HEK293T (cell line): ENCODE data around the gene ADAMTS4.
"Not testable (repeated sequence)": the region's sequence is repeated elsewhere in the genome, so short reads cannot be mapped to it uniquely, and the experiment has no call there.

Experiments used
- BHLHE40 ChIP-seq: fragments of 450-650 bp; IDR thresholded peaks from 2 replicates; pipeline ENCODE4 v1.6.1; 2016; ENCODE audit warnings: mild to moderate bottlenecking, moderate library complexity, borderline replicate concordance
- CTBP1 ChIP-seq: fragments of 450-650 bp; IDR thresholded peaks from 2 replicates; pipeline ENCODE4 v1.6.1; 2016; ENCODE audit warnings: borderline replicate concordance
- FOXA1 ChIP-seq: fragments of 450-650 bp; IDR thresholded peaks from 2 replicates; pipeline ENCODE4 v1.6.1; 2016; ENCODE audit warnings: mild to moderate bottlenecking
- HDGF ChIP-seq: fragments of 450-650 bp; IDR thresholded peaks from 2 replicates; pipeline ENCODE4 v1.6.1; 2017; ENCODE audit warnings: antibody characterized with exemption, borderline replicate concordance
- SP1 ChIP-seq: fragments of 450-650 bp; IDR thresholded peaks from 2 replicates; pipeline ENCODE4 v1.6.1; 2017

DNA sequence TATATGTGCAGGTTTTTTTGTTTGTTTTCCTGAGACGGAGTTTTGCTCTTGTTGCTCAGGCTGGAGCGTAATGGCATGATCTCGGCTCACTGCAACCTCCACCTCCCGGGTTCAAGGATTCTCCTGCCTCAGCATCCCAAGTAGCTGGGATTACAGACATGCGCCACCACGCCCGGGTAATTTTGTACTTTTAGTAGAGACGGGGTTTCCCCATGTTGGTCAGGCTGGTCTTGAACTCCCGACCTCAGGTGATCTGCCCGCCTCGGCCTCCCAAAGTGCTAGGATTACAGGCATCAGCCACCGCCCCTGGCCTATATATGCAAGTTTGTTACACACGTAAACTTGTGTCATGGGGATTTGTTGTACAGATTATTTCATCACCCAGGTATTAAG, 25.8 kb upstream of the ADAMTS4 start:
- not testable (repeated sequence) for TF ChIP-seq FOXA1, SP1, BHLHE40, HDGF, CTBP1
